A549 (cell line): ENCODE data around the gene DECR2. TPM values are rescaled to one million over a fixed set of nuclear protein-coding genes. Genes with fewer than 3 reads are reported as not detected.
"Not testable (repeated sequence)": the region's sequence is repeated elsewhere in the genome, so short reads cannot be mapped to it uniquely, and the experiment has no call there.

Experiments
- ATAC-seq, 2 experiments: fragments of 200-7000 bp in 1 of 2; fragments of >200 bp in 1 of 2; cut with Nextera tagmentation in 1 of 2; cut with Tn5 transposase in 1 of 2; 3 replicates each; pipeline versions ENCODE4 v1.8.0 to v1.9.1; 2018 to 2020; ENCODE audit warnings: mild to moderate bottlenecking in 1 of 2, moderate library complexity in 1 of 2
- CTCF ChIA-PET: fragments of 300-600 bp; sonication (Branson Sonifier 250); formaldehyde crosslinking; extraction: SDS; loops from one replicate; lab custom pipeline; 2021; ENCODE audit warnings: antibody characterized with exemption, inconsistent platforms; lab: Yijun Ruan, JAX
- POLR2A ChIA-PET: fragments of 350-600 bp; formaldehyde crosslinking; extraction: SDS; loops from one replicate; lab custom pipeline; 2021; ENCODE audit warnings: antibody characterized with exemption, inconsistent platforms; lab: Yijun Ruan, JAX
- DNase-seq, 2 experiments: peaks; one replicate each; pipeline versions ENCODE4 v3.0.0 to v3.0.0-alpha.2; 2011 to 2016; ENCODE audit warnings: low read depth in 1 of 2, low spot score in 1 of 2
- FAIRE-seq: peaks from 2 replicates; lab custom pipeline; 2011; peaks lifted over from hg19 to GRCh38; lab: Jason Lieb, UNC
- H3K27ac ChIP-seq, 2 experiments: fragments of >200 bp; sonication (Bioruptor Twin); formaldehyde crosslinking; 3 replicates each; pipeline ENCODE4 v1.5.1; 2016 to 2017
- H3K4me1 ChIP-seq: fragments of >200 bp; sonication (Bioruptor Twin); formaldehyde crosslinking; 3 replicates; pipeline ENCODE4 v1.6.1; 2016
- H3K4me2 ChIP-seq: fragments of >200 bp; sonication (Bioruptor Twin); formaldehyde crosslinking; 3 replicates; pipeline ENCODE4 v1.6.1; 2016
- H3K4me3 ChIP-seq: fragments of >200 bp; sonication (Bioruptor Twin); formaldehyde crosslinking; 3 replicates; pipeline ENCODE4 v1.5.1; 2016
- H3K9me3 ChIP-seq: fragments of >200 bp; sonication (Bioruptor Twin); formaldehyde crosslinking; 3 replicates; pipeline ENCODE4 v1.6.1; 2016
- BHLHE40 ChIP-seq: IDR thresholded peaks from 2 replicates; pipeline ENCODE4 v1.6.1; 2012; ENCODE audit warnings: low read depth, low read length, inconsistent platforms
- CEBPB ChIP-seq, 2 experiments: fragments of >200 bp in 1 of 2; sonication (Bioruptor Twin) in 1 of 2; formaldehyde crosslinking in 1 of 2; IDR thresholded peaks; 2 replicates each; pipeline ENCODE4 v1.6.1; 2012 to 2016
- CHD2 ChIP-seq: fragments of 150-350 bp; IDR thresholded peaks from 2 replicates; pipeline ENCODE4 v1.6.1; 2014; ENCODE audit warnings: low read length; ENCODE audit not compliant: partially characterized antibody
- CHD4 ChIP-seq: fragments of 200-600 bp; sonication (generic); IDR thresholded peaks from 2 replicates; pipeline ENCODE4 v1.6.1; 2016; ENCODE audit warnings: antibody characterized with exemption, mild to moderate bottlenecking, borderline replicate concordance
- CTCF ChIP-seq: fragments of >200 bp; sonication (Bioruptor Twin); formaldehyde crosslinking; IDR thresholded peaks from 3 replicates; pipeline ENCODE4 v1.5.1; 2016
- FOSL2 ChIP-seq, 2 experiments: fragments of 450-650 bp in 1 of 2; fragments of >200 bp in 1 of 2; sonication (Bioruptor Twin) in 1 of 2; formaldehyde crosslinking; IDR thresholded peaks; 2 replicates each; pipeline versions ENCODE4 v1.5.0 to v1.6.1; 2016 to 2020; ENCODE audit warnings: mild to moderate bottlenecking in 1 of 2, moderate library complexity in 1 of 2
- HES2 ChIP-seq: fragments of >200 bp; sonication (Bioruptor Twin); formaldehyde crosslinking; IDR thresholded peaks from 2 replicates; pipeline ENCODE4 v1.6.1; 2016
- HEYL ChIP-seq: fragments of 250-450 bp; sonication (Bioruptor Pico); IDR thresholded peaks from 2 replicates; pipeline ENCODE4 v1.8.0; 2021; ENCODE audit warnings: mild to moderate bottlenecking, moderate library complexity
- HOXB13 ChIP-seq: fragments of 250-450 bp; sonication (Bioruptor Pico); IDR thresholded peaks from 2 replicates; pipeline ENCODE4 v1.5.0; 2020; ENCODE audit warnings: low read depth, mild to moderate bottlenecking, moderate library complexity
- JUN ChIP-seq, 2 experiments: fragments of >200 bp; sonication (Bioruptor Twin); formaldehyde crosslinking; IDR thresholded peaks; 2 replicates in 1 of 2; 3 replicates in 1 of 2; pipeline ENCODE4 v1.6.1; 2016 to 2017
- JUNB ChIP-seq: fragments of >200 bp; sonication (Bioruptor Twin); formaldehyde crosslinking; IDR thresholded peaks from 2 replicates; pipeline ENCODE4 v1.6.1; 2016
- KDM1A ChIP-seq: fragments of 200-600 bp; sonication (generic); IDR thresholded peaks from 2 replicates; pipeline ENCODE4 v1.6.1; 2016; ENCODE audit warnings: low read depth, mild to moderate bottlenecking
- KDM5A ChIP-seq: fragments of 200-600 bp; sonication (generic); IDR thresholded peaks from 2 replicates; pipeline ENCODE4 v1.6.1; 2016; ENCODE audit warnings: antibody characterized with exemption, mild to moderate bottlenecking
- POLR2AphosphoS2 ChIP-seq: conservative IDR thresholded peaks from 2 replicates; pipeline ENCODE4 v1.6.1; 2012; ENCODE audit warnings: low read length, improper control_type of control experiment, inconsistent platforms
- RARB ChIP-seq: fragments of 250-450 bp; sonication (Bioruptor Pico); IDR thresholded peaks from 2 replicates; pipeline ENCODE4 v1.8.0; 2021; ENCODE audit warnings: mild to moderate bottlenecking, moderate library complexity
- RNF2 ChIP-seq: fragments of 200-600 bp; sonication (generic); IDR thresholded peaks from 2 replicates; pipeline ENCODE4 v1.6.1; 2016; ENCODE audit warnings: low read depth, mild to moderate bottlenecking, antibody characterized with exemption, moderate library complexity, borderline replicate concordance
- TFCP2L1 ChIP-seq: fragments of 250-450 bp; sonication (Bioruptor Pico); IDR thresholded peaks from 2 replicates; pipeline ENCODE4 v1.5.0; 2021; ENCODE audit warnings: mild to moderate bottlenecking
- USF2 ChIP-seq: fragments of 450-650 bp; IDR thresholded peaks from 2 replicates; pipeline ENCODE4 v1.6.1; 2014; ENCODE audit warnings: antibody characterized with exemption
- ZC3H11A ChIP-seq: fragments of 450-650 bp; IDR thresholded peaks from 2 replicates; pipeline ENCODE4 v1.6.1; 2014; ENCODE audit warnings: antibody characterized with exemption, mild to moderate bottlenecking
- ZSCAN20 ChIP-seq: fragments of 250-450 bp; sonication (Bioruptor Pico); IDR thresholded peaks from 2 replicates; pipeline ENCODE4 v1.8.0; 2022; ENCODE audit warnings: mild to moderate bottlenecking, moderate library complexity
- WGBS: methylation state at CpG from one replicate; pipeline ENCODE4 v1.1.6; 2017; ENCODE audit errors: missing lambda C conversion rate; 5-methylcytosine and 5-hydroxymethylcytosine counted together
- polyA plus RNA-seq, 4 experiments: library from polyadenylated mRNA; depleted of rRNA in 3 of 4; stranded (reverse); fragments of >200 nt; fragmentation: RNase III in 1 of 4; extraction: RNeasy Plus Mini Kit Qiagen cat#74134 plus additional on column Dnase treatment in 1 of 4; gene quantifications; 2 replicates in 3 of 4; 3 replicates in 1 of 4; pipeline ENCODE4 v1.2.3, GENCODE V29; 2011 to 2017

DECR2 gene
- polyA plus RNA-seq, 2 of the 4 experiments (the other 2 are of a cell fraction) = 15.5 to 34.2 TPM

- peak; percentile 65; the same call in 1 of the 2 replicates for TF ChIP-seq ZC3H11A
- CTCF ChIA-PET = interaction anchor here (0.6 to 1.6 kb wide), 2 partner anchors 9 to 298 kb away, joined by 5 read pairs; no protein-coding TSS in a partner anchor
- DNase-seq, H3K4me3 ChIP-seq, H3K27ac ChIP-seq, H3K9me3 ChIP-seq, H3K4me2 ChIP-seq, H3K4me1 ChIP-seq, POLR2A ChIA-PET, FAIRE-seq, ATAC-seq: not testable (repeated sequence)
- 89% methylated on average over 3 of the region's 3 CpGs for WGBS
These were observed 13.4 kb downstream of the DECR2 start for GRCh38 chr16:415170-415498.

- H3K4me1 ChIP-seq = peaks cover 21% of the 10 kb centered on the region
- 93% methylated on average over 13 of the region's 13 CpGs for WGBS
- ATAC-seq, DNase-seq, FAIRE-seq, H3K4me3 ChIP-seq, H3K9me3 ChIP-seq, H3K4me2 ChIP-seq, POLR2A ChIA-PET, H3K27ac ChIP-seq: not testable (repeated sequence)
- CTCF ChIA-PET = interaction anchor here (0.6 kb wide), 1 partner anchor 139 kb away, joined by 3 read pairs; no protein-coding TSS in a partner anchor
These were observed 20.5 kb downstream of the DECR2 start for GRCh38 chr16:422179-422578.

GRCh38 chr16:424033-424622 lies 22.4 kb downstream of the DECR2 start:
- peak overlapping the region; percentile 91 for H3K4me2 ChIP-seq
- no peak for TF ChIP-seq RARB (CRISPR knock-in tag)
- no peak for TF ChIP-seq FOSL2 (IDR thresholded peaks at IDR 0.05)
- peak; percentile 71 for TF ChIP-seq FOSL2 (CRISPR knock-in tag; IDR thresholded peaks at IDR 0.05)
- TF ChIP-seq JUNB = peak; percentile 2; the same call in 1 of the 2 replicates
- no peak for TF ChIP-seq KDM1A
- no peak for TF ChIP-seq RNF2
- TF ChIP-seq, all 56 proteins: peak for 2
- ATAC-seq (peak; percentile 31 to 45; a peak in 5 of 6 replicates), FAIRE-seq (no peak), DNase-seq (peak; percentile 50 to 64)
- peak overlapping the region; percentile 85 to 91; a peak in 5 of 6 replicates for H3K27ac ChIP-seq
- WGBS = 40% methylated on average over 20 of the region's 20 CpGs
- H3K4me1 ChIP-seq = peaks cover 24% of the 10 kb centered on the region
- CTCF ChIA-PET = interaction anchor here (0.6 to 4.0 kb wide), 10 partner anchors 9 to 71 kb away, joined by 3 to 14 read pairs (median 4); partner anchors contain the start of genes DECR2 and NME4
- H3K9me3 ChIP-seq = no peaks in the 10 kb centered on the region
- POLR2A ChIA-PET = interaction anchor here (0.9 to 2.0 kb wide), 3 partner anchors 15 to 103 kb away, joined by 3 to 5 read pairs (median 4); partner anchors contain the start of genes CAPN15 and DECR2
- peak overlapping the region; percentile 72 for H3K4me3 ChIP-seq

- FAIRE-seq (no peak), DNase-seq (peak in 1 of 2 experiments; percentile 40), ATAC-seq (peak; percentile 40 to 60)
- no peaks in the 10 kb centered on the region for H3K9me3 ChIP-seq
- WGBS = 34% methylated on average over 21 of the region's 31 CpGs
- H3K27ac ChIP-seq = peak overlapping the region; percentile 85 to 91
- ChIA-PET CTCF (interaction anchor here (0.6 to 4.0 kb wide), 10 partner anchors 10 to 102 kb away, joined by 3 to 14 read pairs (median 4); partner anchors contain the start of genes DECR2 and NME4), POLR2A (interaction anchor here (0.9 to 2.0 kb wide), 3 partner anchors 16 to 103 kb away, joined by 3 to 5 read pairs (median 4); partner anchors contain the start of genes CAPN15 and DECR2)
- peak overlapping the region; percentile 72 for H3K4me3 ChIP-seq
- H3K4me1 ChIP-seq = peaks cover 24% of the 10 kb centered on the region
- TF ChIP-seq TFCP2L1 (CRISPR knock-in tag) (no peak), RNF2 (no peak), CEBPB (IDR thresholded peaks at IDR 0.05) (no peak), HOXB13 (CRISPR knock-in tag) (no peak), BHLHE40 (no peak), KDM5A (no peak), ZSCAN20 (CRISPR knock-in tag) (no peak), HES2 (no peak), JUN (IDR thresholded peaks at IDR 0.05) (no peak), HEYL (CRISPR knock-in tag) (no peak), CHD4 (no peak), CTCF (no peak), USF2 (no peak), CHD2 (no peak), POLR2AphosphoS2 (no peak)
- H3K4me2 ChIP-seq = peak overlapping the region; percentile 91
These were observed 23.0 kb downstream of the DECR2 start for GRCh38 chr16:424623-425081.
